Measurements from ENCODE around the gene SHROOM2.

The SHROOM2 gene

DNA sequence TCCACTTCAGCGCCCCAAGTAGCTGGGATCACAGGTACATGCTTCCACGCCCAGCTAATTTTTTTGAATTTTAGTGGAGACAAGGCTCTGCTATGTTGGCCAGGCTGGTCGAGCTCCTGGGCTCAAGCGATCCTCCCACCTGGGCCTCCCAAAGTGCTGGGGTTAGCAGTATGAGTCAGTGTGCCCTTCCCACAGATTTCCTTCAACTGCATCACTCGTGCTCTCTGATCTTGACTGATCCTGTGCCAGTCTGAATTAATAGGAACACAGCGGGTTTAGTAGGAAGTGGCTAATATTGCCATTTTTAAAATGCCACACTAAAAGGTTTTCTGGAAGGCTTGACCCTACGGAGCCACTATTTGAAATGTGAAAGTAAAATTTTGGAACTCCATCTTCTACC lies 4.3 kb upstream of the SHROOM2 start:
- no peak for TF ChIP-seq SIN3A (IDR thresholded peaks at IDR 0.05; ENCODE audit: borderline replicate concordance, insufficient read depth, low read length)
- TF ChIP-seq FOXP2 (optimal IDR thresholded peaks at IDR 0.05; ENCODE audit: borderline replicate concordance, extremely low read depth, extremely low read length, insufficient read depth): no peak
- TF ChIP-seq, protein P1, sequence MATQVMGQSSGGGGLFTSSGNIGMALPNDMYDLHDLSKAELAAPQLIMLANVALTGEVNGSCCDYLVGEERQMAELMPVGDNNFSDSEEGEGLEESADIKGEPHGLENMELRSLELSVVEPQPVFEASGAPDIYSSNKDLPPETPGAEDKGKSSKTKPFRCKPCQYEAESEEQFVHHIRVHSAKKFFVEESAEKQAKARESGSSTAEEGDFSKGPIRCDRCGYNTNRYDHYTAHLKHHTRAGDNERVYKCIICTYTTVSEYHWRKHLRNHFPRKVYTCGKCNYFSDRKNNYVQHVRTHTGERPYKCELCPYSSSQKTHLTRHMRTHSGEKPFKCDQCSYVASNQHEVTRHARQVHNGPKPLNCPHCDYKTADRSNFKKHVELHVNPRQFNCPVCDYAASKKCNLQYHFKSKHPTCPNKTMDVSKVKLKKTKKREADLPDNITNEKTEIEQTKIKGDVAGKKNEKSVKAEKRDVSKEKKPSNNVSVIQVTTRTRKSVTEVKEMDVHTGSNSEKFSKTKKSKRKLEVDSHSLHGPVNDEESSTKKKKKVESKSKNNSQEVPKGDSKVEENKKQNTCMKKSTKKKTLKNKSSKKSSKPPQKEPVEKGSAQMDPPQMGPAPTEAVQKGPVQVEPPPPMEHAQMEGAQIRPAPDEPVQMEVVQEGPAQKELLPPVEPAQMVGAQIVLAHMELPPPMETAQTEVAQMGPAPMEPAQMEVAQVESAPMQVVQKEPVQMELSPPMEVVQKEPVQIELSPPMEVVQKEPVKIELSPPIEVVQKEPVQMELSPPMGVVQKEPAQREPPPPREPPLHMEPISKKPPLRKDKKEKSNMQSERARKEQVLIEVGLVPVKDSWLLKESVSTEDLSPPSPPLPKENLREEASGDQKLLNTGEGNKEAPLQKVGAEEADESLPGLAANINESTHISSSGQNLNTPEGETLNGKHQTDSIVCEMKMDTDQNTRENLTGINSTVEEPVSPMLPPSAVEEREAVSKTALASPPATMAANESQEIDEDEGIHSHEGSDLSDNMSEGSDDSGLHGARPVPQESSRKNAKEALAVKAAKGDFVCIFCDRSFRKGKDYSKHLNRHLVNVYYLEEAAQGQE (IDR thresholded peaks at IDR 0.05; ENCODE audit: insufficient read depth in 1 of 2, low read depth in 2 of 2, low read length in 2 of 2): no peak
- TF ChIP-seq POLR2AphosphoS5 (IDR thresholded peaks at IDR 0.05; ENCODE audit: low read depth, low read length): no peak
- no peak for TF ChIP-seq TAF1 (IDR thresholded peaks at IDR 0.05; ENCODE audit: borderline replicate concordance, insufficient read depth, low read length)

DNA sequence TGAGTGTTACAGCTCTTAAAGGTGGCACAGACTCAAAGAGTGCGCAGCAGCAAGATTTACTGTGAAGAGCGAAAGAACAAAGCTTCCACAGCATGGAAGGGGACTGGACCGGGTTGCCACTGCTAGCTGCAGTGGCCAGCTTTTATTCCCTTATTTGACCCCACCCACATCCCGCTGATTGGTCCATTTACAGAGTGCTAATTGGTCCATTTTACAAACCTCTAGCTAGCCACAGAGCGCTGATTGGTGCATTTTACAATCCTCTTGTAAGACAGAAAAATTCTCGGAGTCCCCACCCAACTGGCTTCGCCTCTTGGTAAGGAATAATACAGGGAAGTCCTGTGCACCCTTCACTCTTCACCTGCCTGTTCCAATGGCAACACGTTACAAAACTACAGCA lies 1.9 kb upstream of the SHROOM2 start:
- no peak for TF ChIP-seq POLR2AphosphoS5 (IDR thresholded peaks at IDR 0.05; ENCODE audit: low read depth, low read length)
- TF ChIP-seq SIN3A (IDR thresholded peaks at IDR 0.05; ENCODE audit: borderline replicate concordance, insufficient read depth, low read length): no peak
- TF ChIP-seq FOXP2 (optimal IDR thresholded peaks at IDR 0.05; ENCODE audit: borderline replicate concordance, extremely low read depth, extremely low read length, insufficient read depth): no peak
- TF ChIP-seq TAF1 (IDR thresholded peaks at IDR 0.05; ENCODE audit: borderline replicate concordance, insufficient read depth, low read length): no peak
- TF ChIP-seq, protein P1 (IDR thresholded peaks at IDR 0.05; ENCODE audit: insufficient read depth in 1 of 2, low read depth in 2 of 2, low read length in 2 of 2): no peak

DNA sequence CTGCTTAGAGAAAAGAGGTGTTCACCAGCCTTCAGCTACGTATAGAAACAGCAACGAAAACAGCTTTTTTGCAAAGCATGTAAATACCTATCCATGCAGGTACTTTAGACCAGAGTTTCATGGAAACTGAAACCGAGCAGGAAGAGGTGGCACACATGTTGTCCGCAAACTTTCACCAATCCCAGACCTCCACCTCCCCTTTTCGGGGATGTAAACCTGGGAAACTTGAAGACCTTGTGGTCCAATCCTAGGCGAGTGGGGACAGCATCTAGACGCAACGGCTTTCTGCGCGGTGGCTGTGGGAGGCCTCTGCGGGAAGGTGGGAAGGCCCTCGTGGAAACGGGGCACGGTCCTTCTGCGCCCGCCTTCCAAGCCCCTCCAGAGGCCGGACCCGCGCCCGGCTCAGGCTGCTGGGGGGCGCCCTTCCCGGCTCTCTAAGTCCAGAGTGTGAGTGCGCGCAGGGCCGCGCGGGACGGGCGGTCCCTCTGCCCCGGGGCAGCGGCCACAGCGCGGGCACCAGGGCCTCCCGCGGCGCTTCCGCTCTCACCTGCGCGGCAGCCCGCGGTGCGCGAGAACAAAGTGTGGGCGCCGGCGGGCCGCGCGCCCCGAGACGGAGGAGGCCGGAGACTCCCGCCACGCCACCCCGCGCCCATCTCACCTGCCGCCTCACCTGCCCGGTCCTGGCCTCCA lies 830 bp upstream of the SHROOM2 start:
- TF ChIP-seq TAF1 (IDR thresholded peaks at IDR 0.05; ENCODE audit: borderline replicate concordance, insufficient read depth, low read length) (no peak), POLR2AphosphoS5 (IDR thresholded peaks at IDR 0.05; ENCODE audit: low read depth, low read length) (no peak), SIN3A (IDR thresholded peaks at IDR 0.05; ENCODE audit: borderline replicate concordance, insufficient read depth, low read length) (no peak), FOXP2 (optimal IDR thresholded peaks at IDR 0.05; ENCODE audit: borderline replicate concordance, extremely low read depth, extremely low read length, insufficient read depth) (no peak)
- TF ChIP-seq, protein P1 (IDR thresholded peaks at IDR 0.05; ENCODE audit: insufficient read depth in 1 of 2, low read depth in 2 of 2, low read length in 2 of 2): no peak

DNA sequence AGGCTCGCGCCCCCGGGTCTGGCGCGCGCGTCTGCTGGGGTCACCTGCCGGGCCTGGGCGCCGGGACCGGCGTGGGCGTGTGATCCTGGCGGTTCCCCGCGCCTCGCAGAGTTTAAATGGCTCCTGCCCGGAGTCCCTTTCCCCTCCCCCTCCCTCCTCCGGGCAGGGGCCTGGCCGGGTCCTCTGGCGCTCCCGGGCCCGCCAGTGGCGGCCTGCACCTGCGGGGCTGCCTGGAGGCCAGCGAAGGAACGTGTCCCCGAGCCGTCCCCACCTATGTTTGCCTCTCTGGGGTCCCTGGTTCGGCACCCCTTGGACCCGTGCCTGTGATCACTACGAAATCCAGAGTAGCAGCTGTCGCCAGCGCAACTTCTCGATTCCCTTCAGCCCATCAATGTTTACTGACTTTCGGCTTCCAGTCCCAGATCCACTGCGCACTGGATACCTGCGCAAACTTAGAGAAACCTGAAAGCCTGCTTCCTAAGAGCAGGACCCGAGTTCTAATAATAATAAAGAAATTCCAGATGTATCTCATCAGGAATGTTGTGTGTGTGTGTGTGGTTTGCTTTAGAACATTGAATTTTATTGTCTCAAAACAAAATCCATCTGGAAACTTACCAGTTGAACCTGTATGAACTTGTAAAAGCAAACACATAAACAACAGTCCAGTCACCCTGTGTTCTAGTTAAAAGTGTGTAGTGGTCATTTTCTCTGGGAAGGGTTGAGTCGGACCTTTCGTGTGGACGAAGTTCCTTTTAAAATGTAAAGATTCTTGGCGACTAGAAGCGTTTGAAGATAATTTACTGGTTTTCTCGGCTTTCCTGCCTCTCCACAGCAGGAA lies 788 bp downstream of the SHROOM2 start:
- TF ChIP-seq TAF1 (IDR thresholded peaks at IDR 0.05; ENCODE audit: borderline replicate concordance, insufficient read depth, low read length): no peak
- no peak for TF ChIP-seq POLR2AphosphoS5 (IDR thresholded peaks at IDR 0.05; ENCODE audit: low read depth, low read length)
- no peak for TF ChIP-seq FOXP2 (optimal IDR thresholded peaks at IDR 0.05; ENCODE audit: borderline replicate concordance, extremely low read depth, extremely low read length, insufficient read depth)
- TF ChIP-seq SIN3A (IDR thresholded peaks at IDR 0.05; ENCODE audit: borderline replicate concordance, insufficient read depth, low read length): no peak
- TF ChIP-seq, protein P1 (IDR thresholded peaks at IDR 0.05; ENCODE audit: insufficient read depth in 1 of 2, low read depth in 2 of 2, low read length in 2 of 2): no peak

Data from PFSK-1 (cell line).